Measurements from ENCODE around the gene EMC6. TPM values are rescaled to one million over a fixed set of nuclear protein-coding genes. Genes with fewer than 3 reads are reported as not detected.

EMC6 gene
- total RNA-seq, 1 experiment from 2014 or later, result 72.2 TPM

DNA sequence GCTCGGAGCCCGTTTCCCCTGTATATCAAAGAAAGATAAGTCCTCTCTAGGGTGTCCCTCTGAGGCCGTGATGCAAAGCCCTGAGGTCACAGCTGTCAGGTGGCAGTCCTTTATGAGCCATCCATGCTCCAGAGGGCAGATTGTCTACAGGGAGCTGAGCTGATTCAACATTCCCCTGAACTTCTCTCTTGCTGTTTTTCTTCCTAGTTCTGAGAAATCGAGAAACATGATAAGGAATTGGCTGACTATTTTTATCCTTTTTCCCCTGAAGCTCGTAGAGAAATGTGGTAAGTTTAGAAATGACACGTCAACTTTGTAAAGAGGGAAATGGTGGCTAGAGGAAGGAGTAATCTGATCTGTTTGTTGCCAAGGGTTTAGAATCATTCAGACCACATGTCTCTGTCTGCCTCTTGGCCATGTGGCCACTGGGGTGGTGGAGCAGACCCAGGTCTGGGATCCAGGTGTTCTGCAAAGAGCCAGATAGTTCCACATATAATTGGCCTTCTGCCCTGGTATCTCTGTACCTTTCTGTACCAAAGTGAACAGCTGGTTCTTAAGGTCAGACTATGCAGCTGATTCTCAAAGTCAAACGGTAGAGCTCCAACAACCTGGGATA is 28.5 kb upstream of the EMC6 start:
- Histone ChIP-seq H3K4ac (ENCODE audit: low read depth, low read length) (no peak overlapping the region), H3K27ac (ENCODE audit: insufficient read length, low read depth, low read length) (no peak overlapping the region), H3K18ac (ENCODE audit: insufficient read length, low read depth, low read length) (no peak overlapping the region), H3K14ac (ENCODE audit: insufficient read depth, low read length) (no peak overlapping the region), H2BK20ac (ENCODE audit: low read depth, low read length, poor library complexity, severe bottlenecking) (no peak overlapping the region), H3K79me2 (ENCODE audit: insufficient read depth, low read length) (no peaks in the 10 kb centered on the region), H4K5ac (ENCODE audit: insufficient read length, low read depth, low read length) (no peak overlapping the region), H4K8ac (replicated peaks; ENCODE audit: insufficient read length, low read depth, low read length) (no peak overlapping the region), H3K4me2 (ENCODE audit: insufficient read depth, insufficient read length, low read length) (no peak overlapping the region), H3K4me1 (ENCODE audit: insufficient read depth, low read length) (no peaks in the 10 kb centered on the region; the same call in 1 of the 2 replicates), H2BK120ac (ENCODE audit: low read depth, low read length, poor library complexity, severe bottlenecking) (no peak overlapping the region), H3K9me3 (ENCODE audit: control insufficient read depth, low read depth, low read length) (no peaks in the 10 kb centered on the region), H2BK5ac (ENCODE audit: insufficient read length, low read length) (no peak overlapping the region), H3K56ac (ENCODE audit: insufficient read length, low read depth, low read length) (no peak overlapping the region), H3K9ac (ENCODE audit: extremely low read depth, insufficient read length, low read length) (no peak overlapping the region), H2AFZ (ENCODE audit: low read length) (no peak overlapping the region), H3K23me2 (ENCODE audit: insufficient read length, low read depth, low read length, poor library complexity, severe bottlenecking) (peaks cover 11% of the 10 kb centered on the region), H2AK5ac (ENCODE audit: insufficient read length, low read length) (no peak overlapping the region), H3K23ac (ENCODE audit: insufficient read length, low read depth, low read length) (no peak overlapping the region), H2BK12ac (ENCODE audit: insufficient read length, low read depth, low read length) (no peak overlapping the region), H3K27me3 (ENCODE audit: insufficient read depth, low read length) (no peaks in the 10 kb centered on the region), H4K91ac (ENCODE audit: insufficient read length, low read depth, low read length) (no peak overlapping the region), H3T11ph (ENCODE audit: low read length) (no peak overlapping the region), H3K79me1 (ENCODE audit: insufficient read depth, low read depth, low read length, poor library complexity, severe bottlenecking) (no peaks in the 10 kb centered on the region), H4K20me1 (ENCODE audit: control insufficient read depth, insufficient read depth, insufficient read length) (no peaks in the 10 kb centered on the region), H2BK15ac (ENCODE audit: low read depth, low read length) (no peak overlapping the region)
- no peak overlapping the region for H3K4me3 Mint-ChIP-seq
- no peaks in the 10 kb centered on the region for H3K9me3 Mint-ChIP-seq
- H3K27me3 Mint-ChIP-seq (ENCODE audit: low read depth), result no peaks in the 10 kb centered on the region
- peaks cover 20 to 24% of the 10 kb centered on the region in 2 experiments for H3K4me1 Mint-ChIP-seq
- TF ChIP-seq, protein P1, sequence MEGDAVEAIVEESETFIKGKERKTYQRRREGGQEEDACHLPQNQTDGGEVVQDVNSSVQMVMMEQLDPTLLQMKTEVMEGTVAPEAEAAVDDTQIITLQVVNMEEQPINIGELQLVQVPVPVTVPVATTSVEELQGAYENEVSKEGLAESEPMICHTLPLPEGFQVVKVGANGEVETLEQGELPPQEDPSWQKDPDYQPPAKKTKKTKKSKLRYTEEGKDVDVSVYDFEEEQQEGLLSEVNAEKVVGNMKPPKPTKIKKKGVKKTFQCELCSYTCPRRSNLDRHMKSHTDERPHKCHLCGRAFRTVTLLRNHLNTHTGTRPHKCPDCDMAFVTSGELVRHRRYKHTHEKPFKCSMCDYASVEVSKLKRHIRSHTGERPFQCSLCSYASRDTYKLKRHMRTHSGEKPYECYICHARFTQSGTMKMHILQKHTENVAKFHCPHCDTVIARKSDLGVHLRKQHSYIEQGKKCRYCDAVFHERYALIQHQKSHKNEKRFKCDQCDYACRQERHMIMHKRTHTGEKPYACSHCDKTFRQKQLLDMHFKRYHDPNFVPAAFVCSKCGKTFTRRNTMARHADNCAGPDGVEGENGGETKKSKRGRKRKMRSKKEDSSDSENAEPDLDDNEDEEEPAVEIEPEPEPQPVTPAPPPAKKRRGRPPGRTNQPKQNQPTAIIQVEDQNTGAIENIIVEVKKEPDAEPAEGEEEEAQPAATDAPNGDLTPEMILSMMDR (conservative IDR thresholded peaks at IDR 0.05), result no peak
- no peak for DNase-seq
- peak overlapping the region in 2 of 3 experiments; percentile 3 to 84; a peak in 4 of 7 replicates for H3K27ac Mint-ChIP-seq
- no CpG with 5 or more reads among the region's 7 CpGs for WGBS (ENCODE audit: extremely low coverage, insufficient read length, low lambda C conversion rate)
- H3K36me3 Mint-ChIP-seq (ENCODE audit: insufficient read depth in 1 of 3, low read depth in 3 of 3), result peaks cover 3 to 25% (median 21%) of the 10 kb centered on the region in 3 experiments; a peak in 6 of 7 replicates
